ENCODE measurements around the gene RSPH3.
"Not testable (repeated sequence)": the region's sequence is repeated elsewhere in the genome, so short reads cannot be mapped to it uniquely, and the experiment has no call there.

The RSPH3 gene

DNA sequence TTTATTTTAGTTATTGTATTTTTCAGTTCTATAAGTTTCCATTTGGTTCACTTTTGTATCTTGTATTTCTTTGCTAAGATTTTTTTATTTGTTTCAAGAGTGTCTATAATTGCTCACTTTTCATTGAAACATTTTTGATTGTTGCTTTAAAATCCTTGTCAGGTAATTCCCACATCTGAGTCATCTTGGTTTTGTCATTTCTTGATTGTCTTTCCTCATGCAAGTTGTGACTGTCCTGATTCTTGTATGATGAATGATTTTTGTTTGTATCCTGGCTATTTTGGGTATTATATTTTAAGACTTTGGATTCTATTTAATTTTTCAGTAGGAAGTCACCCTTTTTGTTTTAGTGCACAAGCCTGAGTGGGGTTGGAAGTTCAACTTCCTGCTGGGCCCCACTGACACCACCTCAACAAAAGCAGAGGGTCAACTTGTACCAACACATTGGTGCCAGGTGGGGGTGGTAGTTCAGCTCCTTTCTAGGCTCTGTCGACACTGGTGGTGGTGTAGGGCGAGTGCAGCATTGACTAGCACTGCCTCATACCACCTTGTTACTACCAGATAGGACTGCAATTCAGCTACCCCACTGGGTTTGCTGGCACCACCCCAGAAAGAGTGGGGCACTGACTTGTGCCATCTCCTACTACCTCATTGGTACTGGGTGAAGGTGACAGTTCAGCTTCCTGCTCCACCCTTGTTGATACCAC is 8.8 kb downstream of the RSPH3 start:
- H3K36me3 ChIP-seq, result no peaks in the 10 kb centered on the region
- TF ChIP-seq, protein P1, sequence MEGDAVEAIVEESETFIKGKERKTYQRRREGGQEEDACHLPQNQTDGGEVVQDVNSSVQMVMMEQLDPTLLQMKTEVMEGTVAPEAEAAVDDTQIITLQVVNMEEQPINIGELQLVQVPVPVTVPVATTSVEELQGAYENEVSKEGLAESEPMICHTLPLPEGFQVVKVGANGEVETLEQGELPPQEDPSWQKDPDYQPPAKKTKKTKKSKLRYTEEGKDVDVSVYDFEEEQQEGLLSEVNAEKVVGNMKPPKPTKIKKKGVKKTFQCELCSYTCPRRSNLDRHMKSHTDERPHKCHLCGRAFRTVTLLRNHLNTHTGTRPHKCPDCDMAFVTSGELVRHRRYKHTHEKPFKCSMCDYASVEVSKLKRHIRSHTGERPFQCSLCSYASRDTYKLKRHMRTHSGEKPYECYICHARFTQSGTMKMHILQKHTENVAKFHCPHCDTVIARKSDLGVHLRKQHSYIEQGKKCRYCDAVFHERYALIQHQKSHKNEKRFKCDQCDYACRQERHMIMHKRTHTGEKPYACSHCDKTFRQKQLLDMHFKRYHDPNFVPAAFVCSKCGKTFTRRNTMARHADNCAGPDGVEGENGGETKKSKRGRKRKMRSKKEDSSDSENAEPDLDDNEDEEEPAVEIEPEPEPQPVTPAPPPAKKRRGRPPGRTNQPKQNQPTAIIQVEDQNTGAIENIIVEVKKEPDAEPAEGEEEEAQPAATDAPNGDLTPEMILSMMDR (IDR thresholded peaks at IDR 0.05; ENCODE audit: low read depth, low read length), result no peak
- DNase-seq, result no peak
- H3K4me1 ChIP-seq, result no peaks in the 10 kb centered on the region
- H3K9me3 ChIP-seq, result no peaks in the 10 kb centered on the region
- no peak overlapping the region for H3K4me3 ChIP-seq (ENCODE audit: low read depth, low read length)
- H3K27me3 ChIP-seq, result no peaks in the 10 kb centered on the region

DNA sequence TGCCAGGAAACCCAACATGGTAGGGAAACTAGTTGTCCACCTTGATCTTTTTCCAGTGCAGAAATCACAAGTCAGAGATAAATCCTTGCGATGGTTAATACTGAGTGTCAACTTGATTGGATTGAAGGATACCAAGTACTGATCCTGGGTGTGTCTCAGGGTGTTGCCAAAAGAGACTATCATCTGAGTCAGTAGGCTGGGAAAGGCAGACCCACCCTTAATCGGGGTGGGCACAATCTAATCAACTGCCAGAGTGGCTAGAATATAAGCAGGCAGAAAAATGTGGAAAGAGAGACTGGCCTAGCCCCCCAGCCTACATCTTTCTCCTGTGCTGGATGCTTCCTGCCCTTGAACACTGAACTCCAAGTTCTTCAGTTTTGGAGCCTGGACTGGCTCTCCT is 10.3 kb downstream of the RSPH3 start:
- not testable (repeated sequence) for H3K9me3 ChIP-seq; DNase-seq; H3K27me3 ChIP-seq; H3K4me3 ChIP-seq (ENCODE audit: low read depth, low read length); H3K4me1 ChIP-seq; H3K36me3 ChIP-seq

DNA sequence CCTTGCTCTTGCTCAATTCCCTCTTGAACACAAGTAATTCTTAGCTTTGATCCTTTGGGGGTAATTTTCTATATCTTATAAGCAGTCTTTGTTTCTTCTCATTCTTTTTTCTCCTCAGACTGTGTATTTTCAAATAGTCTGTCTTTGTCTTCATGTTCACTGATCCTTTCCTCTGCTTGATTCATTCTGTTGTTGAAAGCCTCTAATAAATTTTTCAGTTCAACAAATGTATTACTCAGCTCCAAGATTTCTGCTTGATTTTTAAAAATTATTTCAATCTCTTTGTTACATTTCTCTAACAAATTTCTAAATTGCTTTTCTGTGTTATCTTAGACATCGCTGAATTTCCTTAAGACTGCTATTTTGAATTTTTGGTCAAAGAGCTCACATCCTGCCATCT is 11.5 kb downstream of the RSPH3 start:
- no peaks in the 10 kb centered on the region for H3K36me3 ChIP-seq
- H3K4me1 ChIP-seq, result no peaks in the 10 kb centered on the region
- DNase-seq, result no peak
- no peaks in the 10 kb centered on the region for H3K27me3 ChIP-seq
- no peak overlapping the region for H3K4me3 ChIP-seq (ENCODE audit: low read depth, low read length)
- H3K9me3 ChIP-seq, result no peaks in the 10 kb centered on the region
- TF ChIP-seq, protein P1 (IDR thresholded peaks at IDR 0.05; ENCODE audit: low read depth, low read length), result no peak

DNA sequence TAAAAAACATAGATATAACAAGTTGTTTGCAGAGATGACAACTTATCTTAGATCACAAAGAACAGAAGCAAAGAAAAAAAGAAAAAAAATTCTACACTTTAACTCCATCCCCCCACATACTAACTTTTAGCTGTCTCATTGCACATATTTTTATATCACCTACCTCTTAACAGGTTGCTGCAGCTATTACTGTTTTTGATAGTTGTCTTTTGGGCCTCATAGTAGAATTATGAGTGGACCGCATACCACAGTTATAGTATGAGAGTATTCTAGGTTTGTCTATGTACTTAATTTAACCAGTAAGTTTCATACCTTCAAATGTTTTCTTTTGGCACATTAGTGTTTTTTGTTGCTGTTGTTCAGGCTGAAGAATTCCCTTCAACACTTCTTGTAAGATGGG is 12.3 kb downstream of the RSPH3 start:
- no peak for DNase-seq
- no peaks in the 10 kb centered on the region for H3K27me3 ChIP-seq
- H3K4me1 ChIP-seq, result no peaks in the 10 kb centered on the region
- no peak overlapping the region for H3K4me3 ChIP-seq (ENCODE audit: low read depth, low read length)
- H3K36me3 ChIP-seq, result no peaks in the 10 kb centered on the region
- no peaks in the 10 kb centered on the region for H3K9me3 ChIP-seq
- TF ChIP-seq, protein P1 (IDR thresholded peaks at IDR 0.05; ENCODE audit: low read depth, low read length), result no peak

DNA sequence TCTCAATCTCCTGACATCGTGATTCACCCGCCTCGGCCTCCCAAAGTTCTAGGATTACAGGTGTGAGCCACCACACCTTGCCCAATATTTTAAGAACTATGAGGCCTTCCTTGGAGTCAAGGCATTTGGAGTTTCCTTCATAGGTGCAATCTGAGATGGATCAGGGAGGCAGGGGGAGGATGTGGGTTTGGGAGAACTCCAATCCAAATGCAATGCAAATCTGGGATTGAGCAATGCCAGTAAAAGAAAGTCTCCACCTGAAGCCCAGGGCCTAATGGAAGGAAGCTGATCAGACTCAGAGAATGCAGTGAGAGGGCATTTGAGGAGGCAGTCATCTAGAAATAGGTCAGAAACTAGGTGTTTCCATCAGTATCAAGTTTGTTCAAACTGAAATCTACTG is 21.2 kb downstream of the RSPH3 start:
- Histone ChIP-seq H3K4me1 (no peaks in the 10 kb centered on the region), H3K4me3 (ENCODE audit: low read depth, low read length) (no peak overlapping the region), H3K27me3 (no peaks in the 10 kb centered on the region), H3K36me3 (no peaks in the 10 kb centered on the region), H3K9me3 (no peaks in the 10 kb centered on the region)
- DNase-seq, result no peak
- TF ChIP-seq, protein P1 (IDR thresholded peaks at IDR 0.05; ENCODE audit: low read depth, low read length), result no peak

DNA sequence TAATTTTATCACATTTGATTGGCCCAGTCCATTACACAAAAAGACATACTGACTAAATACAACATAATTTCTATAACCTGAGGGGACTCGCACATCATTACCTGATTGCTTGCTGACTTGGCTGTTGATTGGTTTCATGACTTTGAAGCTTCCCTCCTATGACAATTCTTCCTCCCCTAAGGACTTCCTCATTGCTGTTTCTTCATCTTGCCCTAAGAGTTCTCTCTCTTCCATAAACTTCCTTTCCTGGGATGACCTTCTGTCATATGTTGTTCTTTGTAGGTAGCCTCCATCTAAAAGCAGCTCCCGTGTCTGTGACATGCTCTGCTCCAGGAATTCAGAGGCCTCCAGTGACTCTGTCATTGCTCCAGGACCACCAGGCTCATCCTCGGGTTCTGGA is 22.6 kb downstream of the RSPH3 start:
- Histone ChIP-seq H3K27me3 (no peaks in the 10 kb centered on the region), H3K4me1 (peaks cover under 1% of the 10 kb centered on the region; the same call in 1 of the 2 replicates), H3K36me3 (no peaks in the 10 kb centered on the region), H3K4me3 (ENCODE audit: low read depth, low read length) (no peak overlapping the region), H3K9me3 (no peaks in the 10 kb centered on the region)
- TF ChIP-seq, protein P1 (IDR thresholded peaks at IDR 0.05; ENCODE audit: low read depth, low read length), result no peak
- DNase-seq, result no peak
